Subcutaneous adipose tissue (tissue), 4 donors: Measurements from ENCODE around the gene AKT1. TPM values are rescaled to one million over a fixed set of nuclear protein-coding genes. Genes with fewer than 3 reads are reported as not detected.

ENCODE experiments used
- total RNA-seq, 4 donors: library from RNA; depleted of rRNA; stranded (reverse); fragments of >200 nt; gene quantifications; one replicate each; pipeline ENCODE4 v1.1.0, GENCODE V29; 2016
- TF ChIP-seq, protein P1 (sequence below): fragments of 450-650 bp; IDR thresholded peaks from one replicate; pipeline ENCODE4 v1.5.1; 2016; ENCODE audit warnings: low read depth, mild to moderate bottlenecking, control low read depth, antibody characterized with exemption, moderate library complexity

Gene AKT1
- total RNA-seq, 4 donors from 2014 or later = 70.9 to 264 (median 110) TPM

DNA sequence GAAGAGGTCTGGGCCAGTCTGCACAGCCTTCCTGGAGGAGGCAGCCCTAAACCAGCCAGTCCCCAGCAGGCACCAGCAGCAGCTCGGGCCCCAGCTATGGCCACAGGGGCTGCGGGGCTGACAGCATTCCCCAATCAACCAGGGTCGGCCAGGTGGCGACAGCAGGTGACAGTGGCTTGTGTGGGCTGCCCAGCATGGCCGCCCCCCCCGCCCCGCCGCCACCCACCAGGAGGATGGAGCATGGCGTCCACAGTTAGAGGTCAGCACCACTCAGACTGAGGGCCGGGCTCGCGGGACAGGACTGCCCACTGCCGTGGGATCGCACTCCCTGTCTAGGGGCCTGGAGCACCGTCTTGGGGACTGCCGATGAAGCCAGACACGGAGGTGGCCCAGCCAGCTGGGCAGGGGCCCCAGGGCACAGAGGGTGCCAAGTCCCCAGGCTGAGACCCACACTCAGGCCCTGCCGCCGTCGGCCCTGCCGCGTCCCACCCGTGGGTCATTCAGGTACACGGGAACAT is 15.0 kb downstream of the AKT1 start:
- TF ChIP-seq, protein P1, sequence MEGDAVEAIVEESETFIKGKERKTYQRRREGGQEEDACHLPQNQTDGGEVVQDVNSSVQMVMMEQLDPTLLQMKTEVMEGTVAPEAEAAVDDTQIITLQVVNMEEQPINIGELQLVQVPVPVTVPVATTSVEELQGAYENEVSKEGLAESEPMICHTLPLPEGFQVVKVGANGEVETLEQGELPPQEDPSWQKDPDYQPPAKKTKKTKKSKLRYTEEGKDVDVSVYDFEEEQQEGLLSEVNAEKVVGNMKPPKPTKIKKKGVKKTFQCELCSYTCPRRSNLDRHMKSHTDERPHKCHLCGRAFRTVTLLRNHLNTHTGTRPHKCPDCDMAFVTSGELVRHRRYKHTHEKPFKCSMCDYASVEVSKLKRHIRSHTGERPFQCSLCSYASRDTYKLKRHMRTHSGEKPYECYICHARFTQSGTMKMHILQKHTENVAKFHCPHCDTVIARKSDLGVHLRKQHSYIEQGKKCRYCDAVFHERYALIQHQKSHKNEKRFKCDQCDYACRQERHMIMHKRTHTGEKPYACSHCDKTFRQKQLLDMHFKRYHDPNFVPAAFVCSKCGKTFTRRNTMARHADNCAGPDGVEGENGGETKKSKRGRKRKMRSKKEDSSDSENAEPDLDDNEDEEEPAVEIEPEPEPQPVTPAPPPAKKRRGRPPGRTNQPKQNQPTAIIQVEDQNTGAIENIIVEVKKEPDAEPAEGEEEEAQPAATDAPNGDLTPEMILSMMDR = no peak

GRCh38 chr14:104779776-104780512 is 15.6 kb downstream of the AKT1 start:
- TF ChIP-seq, protein P1 = no peak

DNA sequence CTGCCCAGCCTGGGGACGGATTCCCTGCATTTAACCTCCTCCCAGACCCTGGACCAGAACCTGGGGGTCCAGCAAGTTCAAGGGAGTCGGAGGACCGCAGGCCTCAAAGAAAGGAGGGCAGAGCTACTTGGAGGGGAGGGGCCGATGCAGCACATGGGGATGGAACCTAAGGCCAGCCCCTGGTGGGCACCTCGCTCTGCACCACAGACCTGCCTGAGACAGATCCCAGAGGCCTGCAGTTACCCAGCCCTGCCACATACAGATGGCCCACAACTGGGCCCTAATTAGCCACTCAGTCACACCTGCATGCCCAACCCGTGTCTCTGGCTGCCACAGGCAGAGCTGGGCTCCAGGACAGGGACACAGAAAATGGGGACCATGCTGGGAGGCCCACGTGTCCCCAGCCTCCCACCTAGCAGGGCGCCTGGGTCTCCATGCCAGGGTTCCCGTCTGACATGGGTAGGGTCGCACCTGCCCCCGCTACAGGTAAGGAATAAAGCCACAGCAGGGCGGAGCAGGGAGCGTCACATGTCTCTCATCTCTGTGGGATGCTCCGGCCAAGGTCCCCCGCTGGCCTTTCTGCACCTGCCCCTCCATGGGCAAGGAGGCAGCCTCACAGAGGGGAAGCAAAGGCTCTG is 16.7 kb downstream of the AKT1 start:
- TF ChIP-seq, protein P1 = no peak

- TF ChIP-seq, protein P1 = no peak
Observed at GRCh38 chr14:104777808-104778249, 17.7 kb downstream of the AKT1 start.

- TF ChIP-seq, protein P1 = no peak
Observed at GRCh38 chr14:104776961-104777807, 18.4 kb downstream of the AKT1 start.

DNA sequence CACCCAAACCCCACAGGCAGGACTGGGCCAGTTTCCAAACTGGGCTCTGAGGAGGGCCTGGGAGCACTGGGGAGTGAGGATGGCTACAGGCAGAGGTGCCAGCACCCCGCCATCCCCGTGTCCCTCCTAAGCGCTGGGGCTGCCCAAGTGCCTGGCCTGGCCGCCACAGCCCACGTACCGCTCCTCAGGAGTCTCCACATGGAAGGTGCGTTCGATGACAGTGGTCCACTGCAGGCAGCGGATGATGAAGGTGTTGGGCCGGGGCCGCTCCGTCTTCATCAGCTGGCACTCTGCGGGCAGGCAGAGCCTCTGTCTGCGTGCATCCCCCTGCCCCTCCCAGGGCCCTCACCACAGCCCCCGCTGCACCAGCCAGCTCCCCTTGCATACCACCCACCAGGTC is 19.1 kb downstream of the AKT1 start:
- TF ChIP-seq, protein P1 = no peak
